Activated CD8-positive, alpha-beta memory T cell treated with anti-CD3 and anti-CD28 coated beads for 24 hours (primary cell): ENCODE data around the gene SPACA4.

Experiments
- DNase-seq: peaks from one replicate; pipeline ENCODE4 v3.0.0-alpha.2; 2020

Gene SPACA4

GRCh38 chr19:48635966-48636858 is 29.7 kb downstream of the SPACA4 start:
- DNase-seq = peak; percentile 70

GRCh38 chr19:48636859-48637448 is 30.4 kb downstream of the SPACA4 start, which contains the start of gene DBP:
Gene DBP, minus strand, starts transcription at chr19:48637379. Its CDS starts 385 bp downstream, at chr19:48636994.
- DNase-seq = no peak

- peak; percentile 99 for DNase-seq
These were observed 31.0 kb downstream of the SPACA4 start for GRCh38 chr19:48637449-48637947.

- DNase-seq = peak; percentile 87
These were observed 31.6 kb downstream of the SPACA4 start for GRCh38 chr19:48637948-48638830.

- DNase-seq = peak; percentile 70
These were observed 32.4 kb downstream of the SPACA4 start for GRCh38 chr19:48638831-48639381.

- DNase-seq = no peak
These were observed 33.2 kb downstream of the SPACA4 start for GRCh38 chr19:48639483-48640375.

- DNase-seq = no peak
These were observed 35.3 kb downstream of the SPACA4 start for GRCh38 chr19:48641850-48642249.

- no peak for DNase-seq
These were observed 36.3 kb downstream of the SPACA4 start for GRCh38 chr19:48642862-48643261.

- DNase-seq = no peak
These were observed 37.8 kb downstream of the SPACA4 start for GRCh38 chr19:48644355-48644754.

GRCh38 chr19:48644839-48645619 is 38.5 kb downstream of the SPACA4 start:
- DNase-seq = peak; percentile 87

GRCh38 chr19:48645620-48646000 is 39.1 kb downstream of the SPACA4 start:
- no peak for DNase-seq

GRCh38 chr19:48646001-48646721 is 39.6 kb downstream of the SPACA4 start, which contains the start of gene CA11:
Gene CA11, minus strand, starts transcription at chr19:48646187. Its CDS starts 555 bp downstream, at chr19:48645632.
- peak; percentile 98 for DNase-seq

- no peak for DNase-seq
These were observed 40.2 kb downstream of the SPACA4 start for GRCh38 chr19:48646722-48647216.

GRCh38 chr19:48648134-48648533 is 41.6 kb downstream of the SPACA4 start:
- no peak for DNase-seq

- DNase-seq = no peak
These were observed 44.6 kb downstream of the SPACA4 start for GRCh38 chr19:48650974-48651682.

- DNase-seq = no peak
These were observed 45.1 kb downstream of the SPACA4 start for GRCh38 chr19:48651683-48652048.

GRCh38 chr19:48654299-48655059 is 47.9 kb downstream of the SPACA4 start:
- no peak for DNase-seq

GRCh38 chr19:48656840-48657474 is 50.4 kb downstream of the SPACA4 start:
- no peak for DNase-seq
